HepG2 (cell line): ENCODE results near the gene PSMC3IP. TPM values are rescaled to one million over a fixed set of nuclear protein-coding genes. Genes with fewer than 3 reads are reported as not detected.

ENCODE experiments used
- ATF7 ChIP-seq, 2 experiments: fragments of 450-650 bp in 1 of 2; sonication (generic) in 1 of 2; formaldehyde crosslinking in 1 of 2; IDR thresholded peaks; 2 replicates each; pipeline versions ENCODE4 v1.4.0 to v1.6.1; 2016 to 2020; ENCODE audit warnings: antibody characterized with exemption in 1 of 2, mild to moderate bottlenecking in 1 of 2, missing genetic modification reagents in 1 of 2
- CBFB ChIP-seq: sonication (generic); formaldehyde crosslinking; IDR thresholded peaks from 2 replicates; pipeline ENCODE4 v1.4.0; 2020; ENCODE audit warnings: missing genetic modification reagents
- FOXP1 ChIP-seq, 2 experiments: fragments of 450-650 bp in 1 of 2; IDR thresholded peaks; 2 replicates each; pipeline ENCODE4 v1.6.1; 2017 to 2018; ENCODE audit warnings: antibody characterized with exemption in 1 of 2
- IKZF4 ChIP-seq: sonication (generic); formaldehyde crosslinking; IDR thresholded peaks from 2 replicates; pipeline ENCODE4 v1.5.1; 2020; ENCODE audit warnings: borderline replicate concordance, mild to moderate bottlenecking, low read depth, missing genetic modification reagents; ENCODE audit errors: not compliant biosample characterization
- MAZ ChIP-seq, 2 experiments: sonication (generic) in 1 of 2; formaldehyde crosslinking in 1 of 2; IDR thresholded peaks; 2 replicates each; pipeline versions ENCODE4 v1.5.0 to v1.6.1; 2012 to 2020; ENCODE audit warnings: low read depth in 2 of 2, mild to moderate bottlenecking in 2 of 2, borderline replicate concordance in 1 of 2, improper control_type of control experiment in 1 of 2, low read length in 1 of 2, missing genetic modification reagents in 1 of 2, moderate library complexity in 1 of 2
- MXI1 ChIP-seq: IDR thresholded peaks from 3 replicates; pipeline ENCODE4 v1.6.1; 2012; ENCODE audit warnings: low read depth, low read length, inconsistent platforms, borderline replicate concordance
- NCOA1 ChIP-seq: sonication (generic); formaldehyde crosslinking; IDR thresholded peaks from 2 replicates; pipeline ENCODE4 v1.9.0; 2021; ENCODE audit warnings: missing genetic modification reagents
- ZBTB44 ChIP-seq: sonication (generic); formaldehyde crosslinking; IDR thresholded peaks from 2 replicates; pipeline ENCODE4 v1.4.0; 2020; ENCODE audit warnings: missing genetic modification reagents
- ZNF275 ChIP-seq: sonication (generic); formaldehyde crosslinking; IDR thresholded peaks from 2 replicates; pipeline ENCODE4 v1.8.0; 2022; ENCODE audit warnings: missing genetic modification reagents, mild to moderate bottlenecking, inconsistent platforms, borderline replicate concordance
- ZNF589 ChIP-seq: sonication (generic); formaldehyde crosslinking; conservative IDR thresholded peaks from 2 replicates; pipeline ENCODE4 v1.8.0; 2022; ENCODE audit warnings: mild to moderate bottlenecking, moderate library complexity, missing genetic modification reagents
- ZNF598 ChIP-seq: sonication (generic); formaldehyde crosslinking; IDR thresholded peaks from 2 replicates; pipeline ENCODE4 v1.5.1; 2020; ENCODE audit warnings: mild to moderate bottlenecking, missing genetic modification reagents, borderline replicate concordance
- polyA plus RNA-seq, 8 experiments: library from polyadenylated mRNA; depleted of rRNA in 3 of 8; stranded (reverse) in 7 of 8; unstranded in 1 of 8; fragments of >200 nt; fragmentation: Illumina TruSeq in 4 of 8; extraction: Trizol in 4 of 8; gene quantifications; 2 replicates each; pipeline versions ENCODE4 v1.2.1 to v1.2.3, GENCODE V29; 2011 to 2016; ENCODE audit warnings: low read depth in 4 of 8, missing spikeins in 1 of 8, mixed read lengths in 1 of 8; ENCODE audit not compliant: insufficient read depth in 1 of 8
- total RNA-seq, 5 experiments: library from RNA; depleted of rRNA; stranded (reverse); fragments of >200 nt; fragmentation: Illumina TruSeq; extraction: Trizol; gene quantifications; 2 replicates each; pipeline ENCODE4 v1.2.3, GENCODE V29; 2016; ENCODE audit warnings: low read depth in 1 of 5
- TF ChIP-seq, protein P1 (sequence below): sonication (generic); formaldehyde crosslinking; IDR thresholded peaks from 2 replicates; pipeline ENCODE4 v1.5.0; 2020; ENCODE audit warnings: mild to moderate bottlenecking, missing genetic modification reagents, borderline replicate concordance
- TF ChIP-seq, protein P2 (sequence below): sonication (generic); formaldehyde crosslinking; IDR thresholded peaks from 2 replicates; pipeline ENCODE4 v1.4.0; 2020; ENCODE audit warnings: missing genetic modification reagents, borderline replicate concordance
- TF ChIP-seq, protein P3 (sequence below), 2 experiments: sonication (generic) in 1 of 2; formaldehyde crosslinking in 1 of 2; IDR thresholded peaks; 2 replicates each; pipeline versions ENCODE4 v1.5.1 to v1.6.1; 2011 to 2020; ENCODE audit warnings: borderline replicate concordance in 1 of 2, low read depth in 1 of 2, low read length in 1 of 2, mild to moderate bottlenecking in 1 of 2, missing genetic modification reagents in 1 of 2, moderate library complexity in 1 of 2

Gene PSMC3IP
- total and polyA plus RNA-seq, 2 of the 13 experiments (the other 11 are each of a cell fraction or from before 2014, with no cell fraction given) = 6.5 to 22.4 TPM

GRCh38 chr17:42536372-42537155, 41.0 kb downstream of the PSMC3IP start (continued):
- TF ChIP-seq, protein P1, sequence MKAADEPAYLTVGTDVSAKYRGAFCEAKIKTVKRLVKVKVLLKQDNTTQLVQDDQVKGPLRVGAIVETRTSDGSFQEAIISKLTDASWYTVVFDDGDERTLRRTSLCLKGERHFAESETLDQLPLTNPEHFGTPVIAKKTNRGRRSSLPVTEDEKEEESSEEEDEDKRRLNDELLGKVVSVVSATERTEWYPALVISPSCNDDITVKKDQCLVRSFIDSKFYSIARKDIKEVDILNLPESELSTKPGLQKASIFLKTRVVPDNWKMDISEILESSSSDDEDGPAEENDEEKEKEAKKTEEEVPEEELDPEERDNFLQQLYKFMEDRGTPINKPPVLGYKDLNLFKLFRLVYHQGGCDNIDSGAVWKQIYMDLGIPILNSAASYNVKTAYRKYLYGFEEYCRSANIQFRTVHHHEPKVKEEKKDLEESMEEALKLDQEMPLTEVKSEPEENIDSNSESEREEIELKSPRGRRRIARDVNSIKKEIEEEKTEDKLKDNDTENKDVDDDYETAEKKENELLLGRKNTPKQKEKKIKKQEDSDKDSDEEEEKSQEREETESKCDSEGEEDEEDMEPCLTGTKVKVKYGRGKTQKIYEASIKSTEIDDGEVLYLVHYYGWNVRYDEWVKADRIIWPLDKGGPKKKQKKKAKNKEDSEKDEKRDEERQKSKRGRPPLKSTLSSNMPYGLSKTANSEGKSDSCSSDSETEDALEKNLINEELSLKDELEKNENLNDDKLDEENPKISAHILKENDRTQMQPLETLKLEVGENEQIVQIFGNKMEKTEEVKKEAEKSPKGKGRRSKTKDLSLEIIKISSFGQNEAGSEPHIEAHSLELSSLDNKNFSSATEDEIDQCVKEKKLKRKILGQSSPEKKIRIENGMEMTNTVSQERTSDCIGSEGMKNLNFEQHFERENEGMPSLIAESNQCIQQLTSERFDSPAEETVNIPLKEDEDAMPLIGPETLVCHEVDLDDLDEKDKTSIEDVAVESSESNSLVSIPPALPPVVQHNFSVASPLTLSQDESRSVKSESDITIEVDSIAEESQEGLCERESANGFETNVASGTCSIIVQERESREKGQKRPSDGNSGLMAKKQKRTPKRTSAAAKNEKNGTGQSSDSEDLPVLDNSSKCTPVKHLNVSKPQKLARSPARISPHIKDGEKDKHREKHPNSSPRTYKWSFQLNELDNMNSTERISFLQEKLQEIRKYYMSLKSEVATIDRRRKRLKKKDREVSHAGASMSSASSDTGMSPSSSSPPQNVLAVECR = peak; percentile 95
- TF ChIP-seq, protein P2, sequence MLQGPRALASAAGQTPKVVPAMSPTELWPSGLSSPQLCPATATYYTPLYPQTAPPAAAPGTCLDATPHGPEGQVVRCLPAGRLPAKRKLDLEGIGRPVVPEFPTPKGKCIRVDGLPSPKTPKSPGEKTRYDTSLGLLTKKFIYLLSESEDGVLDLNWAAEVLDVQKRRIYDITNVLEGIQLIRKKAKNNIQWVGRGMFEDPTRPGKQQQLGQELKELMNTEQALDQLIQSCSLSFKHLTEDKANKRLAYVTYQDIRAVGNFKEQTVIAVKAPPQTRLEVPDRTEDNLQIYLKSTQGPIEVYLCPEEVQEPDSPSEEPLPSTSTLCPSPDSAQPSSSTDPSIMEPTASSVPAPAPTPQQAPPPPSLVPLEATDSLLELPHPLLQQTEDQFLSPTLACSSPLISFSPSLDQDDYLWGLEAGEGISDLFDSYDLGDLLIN (CRISPR knock-in tag) = no peak
- TF ChIP-seq ZNF275 = peak; percentile 53; the same call in 1 of the 2 replicates
- peak; percentile 72; the same call in 1 of the 2 replicates for TF ChIP-seq ZBTB44 (CRISPR knock-in tag)
- peak; percentile 89; the same call in 1 of the 2 replicates for TF ChIP-seq ZNF598 (CRISPR knock-in tag)
- peak; percentile 85; the same call in 1 of the 2 replicates for TF ChIP-seq CBFB (CRISPR knock-in tag)
- TF ChIP-seq MAZ (IDR thresholded peaks at IDR 0.05; ENCODE audit: borderline replicate concordance, low read depth, low read length) = peak; percentile 78; the same call in 1 of the 2 replicates
- TF ChIP-seq MAZ (CRISPR knock-in tag; IDR thresholded peaks at IDR 0.05; ENCODE audit: low read depth) = peak; percentile 77; the same call in 1 of the 2 replicates
- TF ChIP-seq MXI1 = peak; percentile 94; the same call in 1 of the 3 replicates
- TF ChIP-seq NCOA1 (CRISPR knock-in tag) = 0 out of 2 replicates have a peak, but pooled peaks have one; percentile 36
- no peak for TF ChIP-seq ATF7 (IDR thresholded peaks at IDR 0.05)
- TF ChIP-seq ATF7 (CRISPR knock-in tag; IDR thresholded peaks at IDR 0.05) = no peak
- peak; percentile 29 for TF ChIP-seq IKZF4
- TF ChIP-seq, protein P3, sequence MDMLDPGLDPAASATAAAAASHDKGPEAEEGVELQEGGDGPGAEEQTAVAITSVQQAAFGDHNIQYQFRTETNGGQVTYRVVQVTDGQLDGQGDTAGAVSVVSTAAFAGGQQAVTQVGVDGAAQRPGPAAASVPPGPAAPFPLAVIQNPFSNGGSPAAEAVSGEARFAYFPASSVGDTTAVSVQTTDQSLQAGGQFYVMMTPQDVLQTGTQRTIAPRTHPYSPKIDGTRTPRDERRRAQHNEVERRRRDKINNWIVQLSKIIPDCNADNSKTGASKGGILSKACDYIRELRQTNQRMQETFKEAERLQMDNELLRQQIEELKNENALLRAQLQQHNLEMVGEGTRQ (IDR thresholded peaks at IDR 0.05; ENCODE audit: low read depth, low read length) = peak; percentile 14; the same call in 1 of the 2 replicates
- TF ChIP-seq, protein P3 (CRISPR knock-in tag; IDR thresholded peaks at IDR 0.05; ENCODE audit: borderline replicate concordance) = no peak
- no peak for TF ChIP-seq FOXP1 (IDR thresholded peaks at IDR 0.05)
- peak; percentile 18; the same call in 1 of the 2 replicates for TF ChIP-seq FOXP1 (CRISPR knock-in tag; IDR thresholded peaks at IDR 0.05)
- TF ChIP-seq ZNF589 (CRISPR knock-in tag) = peak; percentile 59; the same call in 1 of the 2 replicates
